Measurements from ENCODE around the gene SNAPC4.

The SNAPC4 gene

DNA sequence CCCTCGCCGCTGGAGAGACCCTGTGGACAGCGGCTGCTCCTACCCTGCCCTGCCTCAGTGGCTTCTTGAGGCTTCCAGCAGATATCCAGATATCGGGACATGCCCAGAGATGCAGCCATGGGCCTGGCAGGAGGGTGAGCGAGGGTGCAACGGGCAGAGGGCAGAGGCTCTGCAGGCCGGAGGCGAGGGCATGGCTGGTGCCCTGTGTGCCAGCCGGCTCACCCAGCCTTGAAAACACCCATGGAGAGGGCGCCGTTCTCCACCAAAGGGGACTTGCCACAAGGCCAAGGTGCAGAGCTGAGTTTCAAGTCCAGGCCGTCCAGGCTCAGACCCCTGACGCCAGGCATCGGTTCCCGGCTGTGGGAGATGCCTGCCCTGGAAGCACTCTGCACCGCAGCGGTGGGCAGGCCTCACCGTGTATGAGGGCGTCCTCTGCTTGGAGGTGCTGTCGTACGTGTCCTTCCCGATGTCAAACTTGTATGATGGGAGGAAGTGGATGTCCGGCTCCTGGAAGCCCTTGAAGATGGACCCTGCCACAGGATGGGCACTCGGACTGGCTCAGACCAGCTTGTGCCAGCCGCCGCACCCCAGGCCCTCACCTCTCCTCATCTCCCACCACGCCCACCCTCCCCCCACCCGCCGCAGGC is 30.7 kb upstream of the SNAPC4 start:
- TF ChIP-seq ZBTB7A (IDR thresholded peaks at IDR 0.05; ENCODE audit: low read depth) (no peak), TEAD4 (IDR thresholded peaks at IDR 0.05) (no peak), FOXM1 (IDR thresholded peaks at IDR 0.05; ENCODE audit: borderline replicate concordance, low read depth) (no peak), RAD21 (IDR thresholded peaks at IDR 0.05; ENCODE audit: low read depth) (no peak), EGR1 (IDR thresholded peaks at IDR 0.05) (no peak), TAF1 (IDR thresholded peaks at IDR 0.05; ENCODE audit: low read depth) (no peak), NFIC (IDR thresholded peaks at IDR 0.05) (no peak), YY1 (IDR thresholded peaks at IDR 0.05; ENCODE audit: low read depth) (no peak), CREB1 (IDR thresholded peaks at IDR 0.05; ENCODE audit: low read depth) (no peak), EP300 (IDR thresholded peaks at IDR 0.05; ENCODE audit: borderline replicate concordance) (no peak)
- TF ChIP-seq, protein P1, sequence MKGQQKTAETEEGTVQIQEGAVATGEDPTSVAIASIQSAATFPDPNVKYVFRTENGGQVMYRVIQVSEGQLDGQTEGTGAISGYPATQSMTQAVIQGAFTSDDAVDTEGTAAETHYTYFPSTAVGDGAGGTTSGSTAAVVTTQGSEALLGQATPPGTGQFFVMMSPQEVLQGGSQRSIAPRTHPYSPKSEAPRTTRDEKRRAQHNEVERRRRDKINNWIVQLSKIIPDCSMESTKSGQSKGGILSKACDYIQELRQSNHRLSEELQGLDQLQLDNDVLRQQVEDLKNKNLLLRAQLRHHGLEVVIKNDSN (IDR thresholded peaks at IDR 0.05): no peak
- TF ChIP-seq, protein P2, sequence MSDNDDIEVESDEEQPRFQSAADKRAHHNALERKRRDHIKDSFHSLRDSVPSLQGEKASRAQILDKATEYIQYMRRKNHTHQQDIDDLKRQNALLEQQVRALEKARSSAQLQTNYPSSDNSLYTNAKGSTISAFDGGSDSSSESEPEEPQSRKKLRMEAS (IDR thresholded peaks at IDR 0.05): no peak
- TF ChIP-seq, protein P3, sequence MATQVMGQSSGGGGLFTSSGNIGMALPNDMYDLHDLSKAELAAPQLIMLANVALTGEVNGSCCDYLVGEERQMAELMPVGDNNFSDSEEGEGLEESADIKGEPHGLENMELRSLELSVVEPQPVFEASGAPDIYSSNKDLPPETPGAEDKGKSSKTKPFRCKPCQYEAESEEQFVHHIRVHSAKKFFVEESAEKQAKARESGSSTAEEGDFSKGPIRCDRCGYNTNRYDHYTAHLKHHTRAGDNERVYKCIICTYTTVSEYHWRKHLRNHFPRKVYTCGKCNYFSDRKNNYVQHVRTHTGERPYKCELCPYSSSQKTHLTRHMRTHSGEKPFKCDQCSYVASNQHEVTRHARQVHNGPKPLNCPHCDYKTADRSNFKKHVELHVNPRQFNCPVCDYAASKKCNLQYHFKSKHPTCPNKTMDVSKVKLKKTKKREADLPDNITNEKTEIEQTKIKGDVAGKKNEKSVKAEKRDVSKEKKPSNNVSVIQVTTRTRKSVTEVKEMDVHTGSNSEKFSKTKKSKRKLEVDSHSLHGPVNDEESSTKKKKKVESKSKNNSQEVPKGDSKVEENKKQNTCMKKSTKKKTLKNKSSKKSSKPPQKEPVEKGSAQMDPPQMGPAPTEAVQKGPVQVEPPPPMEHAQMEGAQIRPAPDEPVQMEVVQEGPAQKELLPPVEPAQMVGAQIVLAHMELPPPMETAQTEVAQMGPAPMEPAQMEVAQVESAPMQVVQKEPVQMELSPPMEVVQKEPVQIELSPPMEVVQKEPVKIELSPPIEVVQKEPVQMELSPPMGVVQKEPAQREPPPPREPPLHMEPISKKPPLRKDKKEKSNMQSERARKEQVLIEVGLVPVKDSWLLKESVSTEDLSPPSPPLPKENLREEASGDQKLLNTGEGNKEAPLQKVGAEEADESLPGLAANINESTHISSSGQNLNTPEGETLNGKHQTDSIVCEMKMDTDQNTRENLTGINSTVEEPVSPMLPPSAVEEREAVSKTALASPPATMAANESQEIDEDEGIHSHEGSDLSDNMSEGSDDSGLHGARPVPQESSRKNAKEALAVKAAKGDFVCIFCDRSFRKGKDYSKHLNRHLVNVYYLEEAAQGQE (IDR thresholded peaks at IDR 0.05; ENCODE audit: low read depth): no peak

DNA sequence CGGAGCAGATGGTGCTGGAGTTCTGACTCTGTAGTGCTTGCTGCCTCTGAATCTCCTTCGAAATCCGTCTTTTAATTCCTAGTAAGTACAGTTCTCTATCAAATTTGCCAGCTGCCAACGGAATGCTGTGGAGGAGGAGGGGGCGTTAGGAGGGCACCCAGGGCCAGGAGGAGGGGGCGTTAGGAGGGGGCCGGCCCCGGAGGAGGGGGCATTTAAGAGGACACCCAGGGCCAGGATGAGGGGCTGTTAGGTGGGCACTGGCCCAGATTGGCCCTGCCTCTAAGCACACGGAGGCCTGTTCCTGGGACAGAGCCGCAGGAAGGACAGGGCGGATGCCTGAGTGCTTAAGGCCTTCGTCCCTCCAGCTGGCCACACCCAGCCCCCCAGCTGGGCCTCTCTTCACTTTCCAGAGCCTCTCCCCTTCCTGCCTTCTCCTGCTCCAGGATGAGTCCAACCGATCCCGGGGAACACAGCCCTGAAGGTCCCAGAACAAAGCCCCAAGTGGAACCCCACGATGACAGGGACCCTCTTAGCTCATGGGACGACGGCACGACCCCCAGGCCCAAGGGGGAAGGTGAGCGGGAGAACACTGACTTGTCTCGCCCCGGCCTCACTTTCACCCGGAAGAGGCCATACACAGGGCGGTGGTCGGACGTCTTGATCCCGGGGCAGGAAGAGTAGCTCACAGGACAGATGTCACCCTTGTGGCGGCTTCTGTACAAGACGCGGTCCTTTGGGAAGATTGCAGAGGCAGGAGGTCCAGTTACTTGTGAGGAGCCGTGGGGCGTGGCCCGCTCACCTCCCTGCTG is 29.9 kb upstream of the SNAPC4 start:
- TF ChIP-seq CREB1 (IDR thresholded peaks at IDR 0.05; ENCODE audit: low read depth) (no peak), ZBTB7A (IDR thresholded peaks at IDR 0.05; ENCODE audit: low read depth) (no peak), CEBPB (IDR thresholded peaks at IDR 0.05) (no peak), EP300 (IDR thresholded peaks at IDR 0.05; ENCODE audit: borderline replicate concordance) (no peak), RAD21 (IDR thresholded peaks at IDR 0.05; ENCODE audit: low read depth) (no peak), TCF12 (IDR thresholded peaks at IDR 0.05; ENCODE audit: low read depth) (no peak), NFIC (IDR thresholded peaks at IDR 0.05) (no peak), TEAD4 (IDR thresholded peaks at IDR 0.05) (no peak), YY1 (IDR thresholded peaks at IDR 0.05; ENCODE audit: low read depth) (no peak), FOXM1 (IDR thresholded peaks at IDR 0.05; ENCODE audit: borderline replicate concordance, low read depth) (no peak), TAF1 (IDR thresholded peaks at IDR 0.05; ENCODE audit: low read depth) (no peak), EGR1 (IDR thresholded peaks at IDR 0.05) (no peak)
- TF ChIP-seq, protein P3 (IDR thresholded peaks at IDR 0.05; ENCODE audit: low read depth): no peak
- TF ChIP-seq, protein P2 (IDR thresholded peaks at IDR 0.05): no peak
- TF ChIP-seq, protein P1 (IDR thresholded peaks at IDR 0.05): no peak

DNA sequence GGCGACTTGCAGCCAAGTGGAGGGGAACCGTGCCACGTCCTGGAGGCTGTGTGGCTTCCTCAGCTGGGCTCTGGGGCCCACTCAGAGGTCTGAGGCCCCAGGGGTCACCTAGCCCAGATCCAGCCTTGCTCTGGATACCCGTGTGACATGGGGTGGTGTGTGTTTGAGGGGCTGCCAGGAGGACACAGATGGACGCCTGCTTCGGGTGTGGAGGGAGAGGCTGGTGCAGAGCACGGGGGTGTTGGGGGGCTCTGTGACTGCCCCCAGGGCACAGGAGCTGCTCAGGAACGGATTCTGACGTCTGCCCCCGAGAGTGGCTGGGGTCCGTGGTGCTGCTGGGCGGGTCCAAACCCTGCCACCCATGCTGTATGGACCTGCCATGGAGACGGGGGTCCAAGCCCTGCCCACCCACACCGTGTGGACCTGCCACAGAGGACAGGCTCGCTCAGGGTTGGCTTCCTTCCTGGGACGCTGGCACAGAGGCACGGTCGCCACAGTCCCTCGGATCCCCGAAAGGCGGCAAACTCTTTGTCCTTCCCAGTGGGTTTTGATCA is 29.2 kb upstream of the SNAPC4 start:
- TF ChIP-seq ZBTB7A (IDR thresholded peaks at IDR 0.05; ENCODE audit: low read depth): no peak
- TF ChIP-seq TAF1 (IDR thresholded peaks at IDR 0.05; ENCODE audit: low read depth): no peak
- no peak for TF ChIP-seq EGR1 (IDR thresholded peaks at IDR 0.05)

DNA sequence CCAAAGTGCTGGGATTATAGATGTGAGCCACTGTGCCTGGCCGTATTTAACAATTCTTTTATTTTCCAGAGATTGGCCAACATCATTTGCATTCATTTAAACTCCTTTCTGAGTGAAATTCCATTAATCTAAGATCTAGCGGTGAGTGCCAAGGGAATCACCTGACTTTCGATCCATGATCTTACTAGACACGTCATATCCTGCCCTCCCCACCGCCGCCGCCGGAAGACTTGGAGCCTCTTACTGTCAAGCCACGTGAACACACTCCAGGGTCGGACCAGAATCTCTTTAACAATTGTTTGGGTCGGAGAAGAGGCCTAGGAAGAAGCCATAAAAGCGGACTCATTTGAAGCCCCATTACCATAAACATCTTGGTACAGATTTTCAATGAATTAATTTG is 26.8 kb upstream of the SNAPC4 start:
- TF ChIP-seq FOXM1 (IDR thresholded peaks at IDR 0.05; ENCODE audit: borderline replicate concordance, low read depth) (no peak), CREB1 (IDR thresholded peaks at IDR 0.05; ENCODE audit: low read depth) (no peak), TCF12 (IDR thresholded peaks at IDR 0.05; ENCODE audit: low read depth) (no peak), TEAD4 (IDR thresholded peaks at IDR 0.05) (no peak), RAD21 (IDR thresholded peaks at IDR 0.05; ENCODE audit: low read depth) (no peak), EGR1 (IDR thresholded peaks at IDR 0.05) (no peak), NFIC (IDR thresholded peaks at IDR 0.05) (no peak), EP300 (IDR thresholded peaks at IDR 0.05; ENCODE audit: borderline replicate concordance) (no peak), TAF1 (IDR thresholded peaks at IDR 0.05; ENCODE audit: low read depth) (no peak)
- TF ChIP-seq, protein P1 (IDR thresholded peaks at IDR 0.05): no peak
